HepG2 (cell line): ENCODE measurements around the gene RHOBTB3. TPM values are rescaled to one million over a fixed set of nuclear protein-coding genes. Genes with fewer than 3 reads are reported as not detected.
"Not testable (repeated sequence)": the region's sequence is repeated elsewhere in the genome, so short reads cannot be mapped to it uniquely, and the experiment has no call there.

Experiments
- ATAC-seq: fragments of 200-7000 bp; cut with Tn5 transposase; 3 replicates; pipeline ENCODE4 v1.9.1; 2020; ENCODE audit warnings: mild to moderate bottlenecking, moderate library complexity
- BruUV-seq: library from RNA; stranded (reverse); fragments of 400-500 nt; replicated peaks from 2 replicates; lab custom pipeline; 2021; lab: Mats Ljungman, UMichigan
- CTCF ChIA-PET: fragments of 300-600 bp; formaldehyde crosslinking; extraction: SDS; loops from one replicate; lab custom pipeline; 2021; ENCODE audit warnings: low total read pairs, inconsistent platforms, low intra/inter-chr PET ratio; lab: Yijun Ruan, JAX
- POLR2A ChIA-PET: fragments of 350-600 bp; sonication (Branson Sonifier 250); formaldehyde crosslinking; loops from one replicate; lab custom pipeline; 2020; ENCODE audit warnings: antibody characterized with exemption, inconsistent platforms; lab: Yijun Ruan, JAX
- DNase-seq: peaks from one replicate; pipeline ENCODE4 v3.0.0-alpha.2; 2015; ENCODE audit warnings: low spot score
- FAIRE-seq: peaks from 3 replicates; lab custom pipeline; 2011; peaks lifted over from hg19 to GRCh38; lab: Jason Lieb, UNC
- H2AFZ ChIP-seq: one replicate; pipeline ENCODE4 v1.6.1; 2011; ENCODE audit warnings: low read length, inconsistent platforms
- H3K27ac ChIP-seq: fragments of 300-600 bp; 3 replicates; pipeline ENCODE4 v1.8.0; 2011; ENCODE audit warnings: mixed run types, mild to moderate bottlenecking, mixed read lengths, low read length, inconsistent platforms; ENCODE audit not compliant: insufficient read depth; ENCODE audit errors: extremely low read length
- H3K27me3 ChIP-seq, 2 experiments: fragments of 200-600 bp in 1 of 2; 2 replicates in 1 of 2; 3 replicates in 1 of 2; pipeline versions ENCODE4 v1.6.0 to v1.8.0; 2011; ENCODE audit warnings: low read length in 2 of 2, mild to moderate bottlenecking in 2 of 2, moderate library complexity in 2 of 2, inconsistent platforms in 1 of 2; ENCODE audit not compliant: insufficient read depth in 2 of 2, control insufficient read depth in 1 of 2
- H3K36me3 ChIP-seq, 2 experiments: fragments of 200-600 bp in 1 of 2; replicated peaks in 1 of 2; 2 replicates in 1 of 2; 3 replicates in 1 of 2; pipeline versions ENCODE4 v1.5.1 to v1.8.0; 2011; ENCODE audit warnings: low read length in 2 of 2, inconsistent platforms in 1 of 2; ENCODE audit not compliant: insufficient read depth in 2 of 2, control insufficient read depth in 1 of 2
- H3K4me1 ChIP-seq: 2 replicates; pipeline ENCODE4 v1.5.1; 2012; ENCODE audit warnings: low read length, inconsistent platforms; ENCODE audit not compliant: insufficient read depth
- H3K4me2 ChIP-seq: 2 replicates; pipeline ENCODE4 v1.6.0; 2011; ENCODE audit warnings: low read depth, low read length, inconsistent platforms
- H3K4me3 ChIP-seq, 3 experiments: fragments of 200-600 bp in 1 of 3; sonication (generic), shearing (Covaris generic) in 1 of 3; replicated peaks in 1 of 3; 2 replicates each; pipeline ENCODE4 v1.5.1; 2011 to 2016; ENCODE audit warnings: low read length in 3 of 3, inconsistent platforms in 2 of 3, low read depth in 2 of 3, mild to moderate bottlenecking in 2 of 3, control low read depth in 1 of 3, mixed read lengths in 1 of 3; ENCODE audit not compliant: insufficient read depth in 1 of 3
- H3K79me2 ChIP-seq: one replicate; pipeline ENCODE4 v1.6.1; 2011; ENCODE audit warnings: low read length, inconsistent platforms; ENCODE audit not compliant: insufficient read depth
- H3K9ac ChIP-seq: 2 replicates; pipeline ENCODE4 v1.6.0; 2011; ENCODE audit warnings: mild to moderate bottlenecking, low read depth, low read length, inconsistent platforms; ENCODE audit not compliant: insufficient read depth
- H3K9me3 ChIP-seq: 2 replicates; pipeline ENCODE4 v1.5.1; 2012; ENCODE audit warnings: mild to moderate bottlenecking, low read length
- H4K20me1 ChIP-seq: 2 replicates; pipeline ENCODE4 v1.6.0; 2011; ENCODE audit warnings: inconsistent platforms, mild to moderate bottlenecking, low read length, moderate library complexity; ENCODE audit not compliant: insufficient read depth
- CEBPG ChIP-seq: IDR thresholded peaks from 2 replicates; pipeline ENCODE4 v1.6.1; 2016
- DMAP1 ChIP-seq: IDR thresholded peaks from 2 replicates; pipeline ENCODE4 v1.6.1; 2016
- POLR2A ChIP-seq, 2 experiments: IDR thresholded peaks; 2 replicates each; pipeline ENCODE4 v1.6.1; 2011; ENCODE audit warnings: low read depth in 2 of 2, low read length in 2 of 2, mild to moderate bottlenecking in 1 of 2, moderate library complexity in 1 of 2; ENCODE audit not compliant: insufficient read depth in 1 of 2
- RARA ChIP-seq: IDR thresholded peaks from 2 replicates; pipeline ENCODE4 v1.6.1; 2016; ENCODE audit warnings: missing genetic modification reagents, missing compliant biosample characterization
- SALL1 ChIP-seq: sonication (generic); formaldehyde crosslinking; IDR thresholded peaks from 2 replicates; pipeline ENCODE4 v1.8.0; 2022; ENCODE audit warnings: mild to moderate bottlenecking, missing genetic modification reagents
- SAP130 ChIP-seq: IDR thresholded peaks from 2 replicates; pipeline ENCODE4 v1.6.1; 2016; ENCODE audit warnings: low read depth
- SP4 ChIP-seq: sonication (generic); formaldehyde crosslinking; IDR thresholded peaks from 2 replicates; pipeline ENCODE4 v1.8.1; 2023; ENCODE audit warnings: mild to moderate bottlenecking, missing genetic modification reagents
- ZNF788 ChIP-seq: sonication (generic); formaldehyde crosslinking; IDR thresholded peaks from 2 replicates; pipeline ENCODE4 v1.5.0; 2020; ENCODE audit warnings: mild to moderate bottlenecking, missing genetic modification reagents, borderline replicate concordance
- ZNF792 ChIP-seq: IDR thresholded peaks from 2 replicates; pipeline ENCODE4 v1.6.1; 2016
- WGBS: methylation state at CpG from one replicate; pipeline ENCODE4 v1.1.6; 2017; ENCODE audit warnings: low lambda C conversion rate; 5-methylcytosine and 5-hydroxymethylcytosine counted together
- in situ Hi-C: cut with HindIII; loops from 2 replicates; pipeline ENCODE4 v1.10.0; 2017; ENCODE audit warnings: low pct_unique_long_range_greater_than_20kb; ENCODE audit not compliant: extremely low pct_ligation_motif_present
- intact Hi-C: fragments of 100-400 bp; cut with micrococcal nuclease; formaldehyde crosslinking; loops from one replicate; pipeline ENCODE4 v1.10.0; 2022; ENCODE audit not compliant: unreplicated experiment
- polyA plus RNA-seq, 8 experiments: library from polyadenylated mRNA; depleted of rRNA in 3 of 8; stranded (reverse) in 7 of 8; unstranded in 1 of 8; fragments of >200 nt; fragmentation: Illumina TruSeq in 4 of 8; extraction: Trizol in 4 of 8; gene quantifications; 2 replicates each; pipeline versions ENCODE4 v1.2.1 to v1.2.3, GENCODE V29; 2011 to 2016; ENCODE audit warnings: low read depth in 4 of 8, missing spikeins in 1 of 8, mixed read lengths in 1 of 8; ENCODE audit not compliant: insufficient read depth in 1 of 8
- total RNA-seq, 5 experiments: library from RNA; depleted of rRNA; stranded (reverse); fragments of >200 nt; fragmentation: Illumina TruSeq; extraction: Trizol; gene quantifications; 2 replicates each; pipeline ENCODE4 v1.2.3, GENCODE V29; 2016; ENCODE audit warnings: low read depth in 1 of 5
- TF ChIP-seq, protein P1 (sequence below), 2 experiments: sonication (generic) in 1 of 2; formaldehyde crosslinking in 1 of 2; IDR thresholded peaks; 2 replicates each; pipeline versions ENCODE4 v1.4.0 to v1.6.1; 2016 to 2020; ENCODE audit warnings: borderline replicate concordance in 1 of 2, low read depth in 1 of 2, mild to moderate bottlenecking in 1 of 2, missing genetic modification reagents in 1 of 2
- TF ChIP-seq, protein P2 (sequence below): sonication (generic); formaldehyde crosslinking; IDR thresholded peaks from 2 replicates; pipeline ENCODE4 v1.4.0; 2020; ENCODE audit warnings: missing genetic modification reagents, borderline replicate concordance
- TF ChIP-seq, protein P3 (sequence below): sonication (generic); formaldehyde crosslinking; IDR thresholded peaks from 2 replicates; pipeline ENCODE4 v1.5.0; 2020; ENCODE audit warnings: mild to moderate bottlenecking, missing genetic modification reagents, borderline replicate concordance

Gene RHOBTB3
- total and polyA plus RNA-seq, 2 of the 13 experiments (the other 11 are each of a cell fraction or from before 2014, with no cell fraction given): 31.6 to 35.4 TPM

DNA sequence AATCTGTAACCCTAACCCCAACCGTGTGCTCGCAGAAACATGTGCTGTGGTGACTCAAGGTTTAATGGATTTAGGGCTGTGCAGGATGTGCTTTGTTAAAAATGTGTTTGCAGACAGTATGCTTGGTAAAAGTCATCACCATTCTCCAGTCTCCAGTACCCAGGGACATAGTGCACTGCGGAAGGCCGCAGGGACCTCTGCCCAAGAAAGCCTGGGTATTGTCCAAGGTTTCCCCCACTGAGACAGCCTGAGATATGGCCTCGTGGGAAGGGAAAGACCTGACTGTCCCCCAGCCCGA, 79.9 kb downstream of the RHOBTB3 start (continued):
- TF ChIP-seq SAP130 (CRISPR knock-in tag) (peak; percentile 45; the same call in 1 of the 2 replicates), CEBPG (CRISPR knock-in tag) (0 out of 2 replicates have a peak, but pooled peaks have one; percentile 13), RARA (CRISPR knock-in tag) (peak; percentile 15; the same call in 1 of the 2 replicates), DMAP1 (CRISPR knock-in tag) (0 out of 2 replicates have a peak, but pooled peaks have one; percentile 23), ZNF792 (0 out of 2 replicates have a peak, but pooled peaks have one; percentile 26), SALL1 (CRISPR knock-in tag) (peak; percentile 26; the same call in 1 of the 2 replicates), SP4 (CRISPR knock-in tag) (peak; percentile 31; the same call in 1 of the 2 replicates)
- TF ChIP-seq, protein P1, sequence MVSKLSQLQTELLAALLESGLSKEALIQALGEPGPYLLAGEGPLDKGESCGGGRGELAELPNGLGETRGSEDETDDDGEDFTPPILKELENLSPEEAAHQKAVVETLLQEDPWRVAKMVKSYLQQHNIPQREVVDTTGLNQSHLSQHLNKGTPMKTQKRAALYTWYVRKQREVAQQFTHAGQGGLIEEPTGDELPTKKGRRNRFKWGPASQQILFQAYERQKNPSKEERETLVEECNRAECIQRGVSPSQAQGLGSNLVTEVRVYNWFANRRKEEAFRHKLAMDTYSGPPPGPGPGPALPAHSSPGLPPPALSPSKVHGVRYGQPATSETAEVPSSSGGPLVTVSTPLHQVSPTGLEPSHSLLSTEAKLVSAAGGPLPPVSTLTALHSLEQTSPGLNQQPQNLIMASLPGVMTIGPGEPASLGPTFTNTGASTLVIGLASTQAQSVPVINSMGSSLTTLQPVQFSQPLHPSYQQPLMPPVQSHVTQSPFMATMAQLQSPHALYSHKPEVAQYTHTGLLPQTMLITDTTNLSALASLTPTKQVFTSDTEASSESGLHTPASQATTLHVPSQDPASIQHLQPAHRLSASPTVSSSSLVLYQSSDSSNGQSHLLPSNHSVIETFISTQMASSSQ (IDR thresholded peaks at IDR 0.05; ENCODE audit: low read depth): 0 out of 2 replicates have a peak, but pooled peaks have one; percentile 35
- TF ChIP-seq, protein P1 (CRISPR knock-in tag; IDR thresholded peaks at IDR 0.05; ENCODE audit: borderline replicate concordance): not testable (repeated sequence)

DNA sequence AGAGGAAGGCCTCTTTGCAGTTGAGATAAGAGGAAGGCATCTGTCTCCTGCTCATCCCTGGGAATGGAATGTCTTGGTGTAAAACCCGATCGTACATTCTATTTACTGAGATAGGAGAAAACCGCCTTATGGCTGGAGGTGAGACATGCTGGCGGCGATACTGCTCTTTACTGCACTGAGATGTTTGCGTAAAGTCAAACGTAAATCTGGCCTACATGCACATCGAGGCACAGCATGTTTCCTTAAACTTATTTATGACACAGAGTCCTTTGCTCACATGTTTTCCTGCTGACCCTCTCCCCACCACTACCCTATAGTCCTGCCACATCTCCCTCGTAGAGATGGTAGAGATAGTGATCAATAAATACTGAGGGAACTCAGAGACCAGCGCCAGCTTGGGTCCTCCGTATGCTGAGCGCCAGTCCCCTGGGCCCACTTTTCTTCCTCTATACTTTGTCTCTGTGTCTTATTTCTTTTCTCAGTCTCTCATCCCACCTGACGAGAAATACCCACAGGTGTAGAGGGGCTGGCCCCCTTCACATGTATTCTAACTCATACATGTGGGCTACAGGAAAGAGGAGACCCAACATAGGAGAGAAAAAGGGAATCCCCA, 80.4 kb downstream of the RHOBTB3 start:
- Histone ChIP-seq H3K36me3 (peaks cover 12 to 34% of the 10 kb centered on the region in 2 experiments), H3K9ac (peak overlapping the region; percentile 30; the same call in 1 of the 2 replicates), H3K4me1 (peaks cover 48% of the 10 kb centered on the region), H3K27ac (peak overlapping the region; percentile 27), H3K4me3 (peak overlapping the region in 1 of 3 experiments; percentile 20; a peak in 1 of 6 replicates), H3K4me2 (peak overlapping the region; percentile 25; the same call in 1 of the 2 replicates)
- H3K9me3 ChIP-seq, H3K27me3 ChIP-seq, FAIRE-seq, H3K79me2 ChIP-seq, DNase-seq, BruUV-seq, in situ Hi-C loops, H4K20me1 ChIP-seq, H2AFZ ChIP-seq: not testable (repeated sequence)
- ChIA-PET CTCF (interaction anchor here (1.6 kb wide), 1 partner anchor 30 kb away, joined by 4 read pairs; no protein-coding TSS in a partner anchor), POLR2A (interaction anchor here (10.9 kb wide), 1 partner anchor 11 kb away, joined by 98 read pairs; the partner anchor contains the start of gene GLRX)
- WGBS: 81% methylated on average over 13 of the region's 13 CpGs
- TF ChIP-seq, protein P2, sequence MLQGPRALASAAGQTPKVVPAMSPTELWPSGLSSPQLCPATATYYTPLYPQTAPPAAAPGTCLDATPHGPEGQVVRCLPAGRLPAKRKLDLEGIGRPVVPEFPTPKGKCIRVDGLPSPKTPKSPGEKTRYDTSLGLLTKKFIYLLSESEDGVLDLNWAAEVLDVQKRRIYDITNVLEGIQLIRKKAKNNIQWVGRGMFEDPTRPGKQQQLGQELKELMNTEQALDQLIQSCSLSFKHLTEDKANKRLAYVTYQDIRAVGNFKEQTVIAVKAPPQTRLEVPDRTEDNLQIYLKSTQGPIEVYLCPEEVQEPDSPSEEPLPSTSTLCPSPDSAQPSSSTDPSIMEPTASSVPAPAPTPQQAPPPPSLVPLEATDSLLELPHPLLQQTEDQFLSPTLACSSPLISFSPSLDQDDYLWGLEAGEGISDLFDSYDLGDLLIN: 0 out of 2 replicates have a peak, but pooled peaks have one; percentile 25
- TF ChIP-seq ZNF788 (CRISPR knock-in tag) (peak; percentile 52; the same call in 1 of the 2 replicates), POLR2A (IDR thresholded peaks at IDR 0.05; ENCODE audit: insufficient read depth in 1 of 2, low read depth in 2 of 2, low read length in 2 of 2) (0 out of 4 replicates have a peak, but pooled peaks of 1 of the 2 experiments have one; percentile 17)
- TF ChIP-seq, protein P3, sequence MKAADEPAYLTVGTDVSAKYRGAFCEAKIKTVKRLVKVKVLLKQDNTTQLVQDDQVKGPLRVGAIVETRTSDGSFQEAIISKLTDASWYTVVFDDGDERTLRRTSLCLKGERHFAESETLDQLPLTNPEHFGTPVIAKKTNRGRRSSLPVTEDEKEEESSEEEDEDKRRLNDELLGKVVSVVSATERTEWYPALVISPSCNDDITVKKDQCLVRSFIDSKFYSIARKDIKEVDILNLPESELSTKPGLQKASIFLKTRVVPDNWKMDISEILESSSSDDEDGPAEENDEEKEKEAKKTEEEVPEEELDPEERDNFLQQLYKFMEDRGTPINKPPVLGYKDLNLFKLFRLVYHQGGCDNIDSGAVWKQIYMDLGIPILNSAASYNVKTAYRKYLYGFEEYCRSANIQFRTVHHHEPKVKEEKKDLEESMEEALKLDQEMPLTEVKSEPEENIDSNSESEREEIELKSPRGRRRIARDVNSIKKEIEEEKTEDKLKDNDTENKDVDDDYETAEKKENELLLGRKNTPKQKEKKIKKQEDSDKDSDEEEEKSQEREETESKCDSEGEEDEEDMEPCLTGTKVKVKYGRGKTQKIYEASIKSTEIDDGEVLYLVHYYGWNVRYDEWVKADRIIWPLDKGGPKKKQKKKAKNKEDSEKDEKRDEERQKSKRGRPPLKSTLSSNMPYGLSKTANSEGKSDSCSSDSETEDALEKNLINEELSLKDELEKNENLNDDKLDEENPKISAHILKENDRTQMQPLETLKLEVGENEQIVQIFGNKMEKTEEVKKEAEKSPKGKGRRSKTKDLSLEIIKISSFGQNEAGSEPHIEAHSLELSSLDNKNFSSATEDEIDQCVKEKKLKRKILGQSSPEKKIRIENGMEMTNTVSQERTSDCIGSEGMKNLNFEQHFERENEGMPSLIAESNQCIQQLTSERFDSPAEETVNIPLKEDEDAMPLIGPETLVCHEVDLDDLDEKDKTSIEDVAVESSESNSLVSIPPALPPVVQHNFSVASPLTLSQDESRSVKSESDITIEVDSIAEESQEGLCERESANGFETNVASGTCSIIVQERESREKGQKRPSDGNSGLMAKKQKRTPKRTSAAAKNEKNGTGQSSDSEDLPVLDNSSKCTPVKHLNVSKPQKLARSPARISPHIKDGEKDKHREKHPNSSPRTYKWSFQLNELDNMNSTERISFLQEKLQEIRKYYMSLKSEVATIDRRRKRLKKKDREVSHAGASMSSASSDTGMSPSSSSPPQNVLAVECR (CRISPR knock-in tag): 0 out of 2 replicates have a peak, but pooled peaks have one; percentile 19
- intact Hi-C loops: loop anchor here (5.0 kb wide), 1 partner anchor 36 kb away; no protein-coding TSS in a partner anchor
- peak; percentile 12 for ATAC-seq
